NCI-H187 treated with DMSO at 0.1 percent for 48 hours (cell line): ENCODE measurements around the gene LARP1B.
"Not testable (repeated sequence)": the region's sequence is repeated elsewhere in the genome, so short reads cannot be mapped to it uniquely, and the experiment has no call there.

Source experiments
- DNase-seq: peaks from one replicate; lab custom pipeline; 2025; lab: John Stamatoyannopoulos, UW

LARP1B gene

GRCh38 chr4:128135391-128135790 lies 74.3 kb downstream of the LARP1B start:
- no peak for DNase-seq

- no peak for DNase-seq
Measured at GRCh38 chr4:128141866-128142265, 80.8 kb downstream of the LARP1B start.

DNA sequence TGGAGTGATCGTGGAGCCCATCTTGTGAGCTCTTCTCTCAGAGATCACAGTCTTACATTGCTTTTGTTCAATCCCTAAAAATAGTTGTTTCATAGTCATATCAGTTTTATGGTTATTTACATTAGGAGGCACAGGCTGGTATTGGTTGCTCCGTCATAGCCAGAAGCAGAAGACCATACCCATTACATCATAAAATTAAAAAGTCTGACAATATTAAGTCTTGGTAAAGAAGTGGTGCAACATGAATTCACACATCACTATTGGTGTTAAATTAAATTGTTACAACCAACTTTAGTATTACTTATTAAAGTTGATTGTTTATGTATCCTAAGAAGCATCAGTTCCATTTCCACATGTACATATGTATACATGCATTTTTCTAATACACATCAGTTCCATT lies 84.6 kb downstream of the LARP1B start:
- DNase-seq: no peak

DNA sequence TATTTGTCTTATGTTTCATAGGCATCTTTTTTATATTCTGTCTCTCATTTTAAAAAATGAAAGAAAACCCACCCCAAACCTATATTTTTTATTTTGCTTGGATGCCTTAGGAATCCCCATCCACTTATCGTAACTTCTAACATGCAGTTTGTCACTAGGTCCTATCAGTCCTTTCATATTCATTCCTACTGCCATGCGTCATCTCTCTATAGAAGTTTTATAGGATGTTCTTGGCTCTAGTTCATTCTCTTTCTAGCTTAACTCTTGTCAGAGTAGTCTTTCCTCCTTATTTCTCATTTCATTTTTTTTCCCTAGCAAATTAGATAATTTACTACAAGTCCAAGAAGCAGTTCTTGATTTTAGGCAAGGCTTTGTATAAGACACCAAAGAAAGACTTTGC lies 92.7 kb downstream of the LARP1B start:
- DNase-seq: no peak

- no peak for DNase-seq
Measured at GRCh38 chr4:128155231-128155855, 94.2 kb downstream of the LARP1B start.

DNA sequence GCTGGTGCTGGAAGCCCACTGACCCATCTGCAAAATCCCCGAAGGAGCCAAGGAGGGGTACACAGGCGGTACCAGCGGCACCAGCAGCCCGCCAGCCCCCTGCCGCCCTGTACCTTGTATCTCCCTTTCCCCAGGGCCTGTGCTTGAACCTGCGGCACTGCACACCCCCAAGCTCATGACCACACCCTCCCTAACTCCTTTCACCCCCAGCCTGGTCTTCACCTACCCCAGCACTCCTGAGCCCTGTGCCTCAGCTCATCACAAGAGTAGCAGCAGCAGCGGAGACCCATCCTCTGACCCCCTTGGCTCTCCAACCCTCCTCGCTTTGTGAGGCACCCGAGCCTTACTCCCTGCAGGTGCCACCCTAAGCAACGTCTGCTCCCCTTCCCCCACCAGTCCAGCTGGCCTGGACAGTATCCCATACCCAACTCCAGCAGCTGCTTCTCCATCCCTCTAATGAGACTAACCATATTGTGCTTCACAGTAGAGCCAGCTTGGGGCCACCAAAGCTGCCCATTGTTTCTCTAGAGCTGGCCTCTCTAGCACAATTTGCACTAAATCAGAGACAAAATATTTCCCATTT lies 94.9 kb downstream of the LARP1B start:
- no peak for DNase-seq

GRCh38 chr4:128156472-128156871 lies 95.4 kb downstream of the LARP1B start:
- DNase-seq: not testable (repeated sequence)

GRCh38 chr4:128158894-128159293 lies 97.8 kb downstream of the LARP1B start:
- no peak for DNase-seq

DNA sequence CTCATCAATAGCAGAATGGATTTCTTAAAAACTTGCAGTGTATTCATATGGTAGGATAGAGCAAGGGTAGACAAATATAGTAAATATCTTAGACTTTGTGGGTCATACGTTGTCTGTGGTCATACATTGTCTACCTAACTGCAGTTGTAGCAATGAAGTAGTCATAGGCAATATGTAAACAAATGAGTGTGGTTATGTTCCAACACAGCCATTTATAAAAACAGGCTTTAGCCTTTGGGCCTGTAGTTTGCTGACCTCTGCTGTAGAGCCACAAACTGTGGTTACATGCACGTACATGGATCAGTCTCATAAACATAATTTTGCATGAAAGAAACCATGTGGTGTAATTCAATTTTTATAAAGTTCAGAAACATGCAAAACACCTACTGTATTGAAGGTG lies 98.9 kb downstream of the LARP1B start:
- no peak for DNase-seq

- DNase-seq: no peak
Measured at GRCh38 chr4:128161138-128161537, 100.0 kb downstream of the LARP1B start.

GRCh38 chr4:128162434-128162833 lies 101.3 kb downstream of the LARP1B start:
- DNase-seq: no peak

DNA sequence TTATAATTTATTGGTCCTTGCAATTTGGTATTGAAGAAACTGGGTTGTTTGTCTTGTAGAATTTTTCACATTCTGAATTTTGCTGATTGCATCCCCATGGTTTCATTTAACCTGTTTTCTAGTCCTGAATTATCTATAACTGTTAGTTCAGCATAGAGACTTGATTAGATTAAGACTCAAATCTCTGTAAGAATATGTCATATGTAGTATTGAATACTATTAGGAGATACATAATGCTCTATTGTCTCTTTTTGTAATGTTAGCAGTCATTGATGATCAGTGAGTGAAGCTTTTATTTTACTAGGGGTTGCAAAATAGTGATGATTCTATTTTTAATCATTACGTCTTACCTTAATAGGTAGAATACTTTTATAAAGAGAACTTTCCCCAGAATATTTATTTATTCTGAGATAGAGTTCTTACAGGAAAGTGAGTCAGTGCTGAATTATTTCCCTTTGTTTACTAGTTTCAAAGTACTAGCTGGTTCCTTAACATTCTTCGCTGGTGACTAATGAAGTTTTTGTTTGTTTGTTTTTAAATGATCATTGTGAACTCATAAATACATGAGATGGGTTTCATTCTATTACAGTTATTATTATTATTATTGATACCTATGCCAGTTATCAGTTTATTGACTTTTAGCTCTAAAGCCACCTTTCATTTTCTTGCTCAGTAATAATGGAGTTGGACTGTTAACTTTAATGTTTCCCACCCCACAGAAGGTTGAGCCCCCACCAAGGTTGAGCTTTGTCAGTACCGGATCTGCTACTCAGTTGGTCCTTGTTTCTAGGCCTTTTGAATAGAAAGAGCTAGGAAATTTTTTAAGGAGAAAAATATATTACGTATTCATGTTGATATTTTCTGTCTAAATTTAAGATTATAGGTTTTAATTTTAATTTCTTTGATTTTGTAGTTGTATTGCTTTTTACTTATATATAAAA lies 102.3 kb downstream of the LARP1B start:
- DNase-seq: no peak

- DNase-seq: no peak
Measured at GRCh38 chr4:128166982-128167381, 105.9 kb downstream of the LARP1B start.

- DNase-seq: no peak
Measured at GRCh38 chr4:128168701-128169100, 107.6 kb downstream of the LARP1B start.

- no peak for DNase-seq
Measured at GRCh38 chr4:128169245-128169644, 108.1 kb downstream of the LARP1B start.

GRCh38 chr4:128176643-128177042 lies 115.5 kb downstream of the LARP1B start:
- DNase-seq: no peak

GRCh38 chr4:128177498-128177897 lies 116.4 kb downstream of the LARP1B start:
- no peak for DNase-seq

DNA sequence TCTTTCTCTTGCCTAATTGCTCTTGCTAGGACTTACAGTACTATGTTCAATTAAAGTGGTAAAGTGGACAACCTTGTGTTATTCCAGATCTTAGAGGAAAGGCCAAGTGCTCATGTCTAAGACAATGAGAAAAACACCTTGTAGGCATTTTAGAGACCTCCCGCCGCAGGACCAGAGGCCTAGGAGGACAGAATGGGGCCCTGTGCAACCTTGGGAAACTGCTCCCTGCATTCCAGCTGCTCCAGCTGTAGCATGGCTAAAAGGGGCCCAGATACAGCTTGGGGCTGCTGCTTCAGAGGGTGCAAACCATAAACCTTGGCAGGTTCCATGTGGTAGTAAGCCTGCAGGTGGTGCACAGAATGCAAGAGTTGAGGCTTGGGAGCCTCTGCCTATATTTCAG lies 125.5 kb downstream of the LARP1B start:
- no peak for DNase-seq

DNA sequence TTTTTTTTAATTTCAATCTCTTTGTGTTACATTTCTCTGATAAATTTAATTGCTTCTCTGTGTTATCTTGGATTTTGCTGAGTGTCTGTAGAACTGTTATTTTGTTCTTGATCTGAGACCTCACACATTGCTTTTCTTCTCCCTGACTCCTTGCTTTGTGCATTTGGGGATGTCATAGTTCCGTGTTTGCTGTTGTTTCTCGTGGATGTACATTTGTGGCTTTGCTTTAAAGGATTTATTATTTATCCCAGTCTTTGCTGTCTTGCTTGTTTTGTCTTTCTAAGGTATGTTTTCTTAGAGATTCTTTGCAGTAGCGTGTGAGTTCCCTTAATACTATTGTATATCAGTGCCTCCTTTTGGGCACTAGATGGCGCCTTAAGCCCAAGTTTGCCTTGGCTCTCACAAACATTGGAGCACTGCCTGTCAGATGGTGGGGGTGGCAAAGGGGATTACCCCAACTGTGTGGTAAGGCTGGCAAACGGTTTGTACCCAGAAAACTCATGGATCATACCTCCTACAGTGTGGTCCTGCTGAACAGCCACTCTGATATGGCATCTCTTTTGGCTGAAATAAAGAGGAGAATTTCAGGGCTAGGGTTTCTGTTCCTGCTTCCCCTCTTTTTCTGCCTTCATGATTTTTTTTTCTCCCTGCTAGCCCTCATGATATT lies 130.1 kb downstream of the LARP1B start:
- DNase-seq: no peak

DNA sequence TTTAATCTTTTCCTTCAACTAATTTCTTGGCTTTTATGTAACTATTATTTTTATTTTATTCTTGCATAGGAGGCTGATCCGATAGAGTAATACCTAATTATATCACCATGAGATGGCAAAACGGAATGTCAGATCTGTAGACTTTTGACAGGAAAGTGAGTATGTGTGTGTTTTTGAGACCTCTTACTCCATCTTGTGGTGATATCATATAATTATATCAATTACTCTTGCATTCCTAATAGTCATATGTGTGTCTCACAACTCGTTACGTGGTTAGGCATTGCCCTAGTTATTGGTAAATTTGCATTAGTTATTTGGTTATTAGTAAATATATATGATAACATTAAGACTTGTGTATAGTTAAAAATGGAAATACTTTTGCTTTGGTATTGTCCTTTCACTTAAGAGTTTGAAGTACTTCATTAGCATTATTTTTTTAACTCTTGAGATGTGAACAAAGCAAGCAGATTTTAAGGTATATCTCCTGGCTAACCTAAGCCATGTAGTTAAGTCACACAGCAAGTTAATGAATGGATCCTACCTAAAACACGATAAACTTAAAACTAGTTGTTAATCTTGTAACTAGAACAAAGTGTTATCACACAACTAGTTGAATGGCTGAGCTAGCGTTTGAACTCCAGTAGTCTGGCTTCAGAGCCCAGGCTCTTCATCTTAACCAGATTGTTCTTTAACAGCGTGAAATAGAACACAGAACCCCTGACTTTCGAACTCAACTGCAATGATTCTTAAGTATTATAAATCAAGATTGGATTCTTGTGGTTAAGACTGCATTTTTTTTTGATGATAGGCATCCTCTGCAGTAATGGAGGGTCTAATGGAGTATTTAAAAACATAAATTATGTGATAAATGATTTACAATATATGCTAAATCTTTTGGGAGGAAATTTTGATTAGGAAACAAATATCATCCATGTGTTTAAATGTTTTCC lies 159.4 kb downstream of the LARP1B start:
- DNase-seq: no peak

DNA sequence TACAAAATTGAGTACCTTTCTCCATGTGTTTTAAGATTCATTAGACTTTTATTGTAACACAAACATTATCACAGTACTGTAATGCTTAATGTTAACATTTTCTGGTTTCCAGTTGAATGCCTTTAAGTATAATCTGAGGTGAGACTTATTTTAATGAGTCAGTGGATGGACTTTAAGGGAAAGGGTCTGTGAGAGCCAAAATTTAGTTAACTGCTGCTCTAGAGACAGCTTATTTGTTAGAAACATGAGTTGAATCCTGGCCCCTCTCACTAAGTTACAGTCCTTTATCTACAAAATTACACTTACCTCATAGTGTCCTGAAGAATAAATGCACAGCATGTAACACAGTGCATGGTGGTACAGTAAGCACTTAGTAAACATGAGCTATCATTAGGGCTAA lies 160.5 kb downstream of the LARP1B start:
- DNase-seq: no peak
